Activated CD4-positive, alpha-beta T cell treated with anti-CD3 and anti-CD28 coated beads, Interleukin-2, amount 50 U/mL, for 1 hour (primary cell): ENCODE results near the gene WDR48.
A peak's percentile ranks its signal among the peaks of the same experiment; 100 is the strongest.

Experiments
- DNase-seq: peaks from one replicate; pipeline ENCODE4 v3.0.0-alpha.2; 2020

WDR48 gene

GRCh38 chr3:39125841-39126500 lies 74.2 kb downstream of the WDR48 start:
- no peak for DNase-seq

DNA sequence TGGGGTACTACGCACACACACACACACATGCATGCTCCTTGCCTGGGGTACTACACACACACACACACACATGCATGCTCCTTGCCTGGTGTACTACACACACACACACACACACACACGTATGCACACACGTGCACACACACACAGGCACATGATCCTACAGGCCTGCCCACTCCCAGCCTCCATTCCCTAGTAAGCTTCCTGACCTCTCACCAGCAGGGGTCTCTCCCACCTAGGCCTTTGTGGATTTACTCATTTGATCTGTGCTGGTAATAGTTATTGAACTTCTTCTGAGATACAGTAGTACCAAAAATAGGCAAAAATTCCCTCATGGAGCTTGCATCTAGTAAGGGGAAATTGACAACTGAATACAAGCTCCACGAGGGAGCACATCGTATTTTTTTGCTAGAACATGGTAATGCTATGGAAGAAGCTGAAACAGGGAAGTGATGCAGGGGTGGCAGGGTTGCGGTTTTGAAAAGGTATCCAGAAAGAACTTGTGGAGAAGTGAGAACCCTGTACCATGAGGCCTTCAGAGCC lies 74.8 kb downstream of the WDR48 start:
- DNase-seq = peak; percentile 35

DNA sequence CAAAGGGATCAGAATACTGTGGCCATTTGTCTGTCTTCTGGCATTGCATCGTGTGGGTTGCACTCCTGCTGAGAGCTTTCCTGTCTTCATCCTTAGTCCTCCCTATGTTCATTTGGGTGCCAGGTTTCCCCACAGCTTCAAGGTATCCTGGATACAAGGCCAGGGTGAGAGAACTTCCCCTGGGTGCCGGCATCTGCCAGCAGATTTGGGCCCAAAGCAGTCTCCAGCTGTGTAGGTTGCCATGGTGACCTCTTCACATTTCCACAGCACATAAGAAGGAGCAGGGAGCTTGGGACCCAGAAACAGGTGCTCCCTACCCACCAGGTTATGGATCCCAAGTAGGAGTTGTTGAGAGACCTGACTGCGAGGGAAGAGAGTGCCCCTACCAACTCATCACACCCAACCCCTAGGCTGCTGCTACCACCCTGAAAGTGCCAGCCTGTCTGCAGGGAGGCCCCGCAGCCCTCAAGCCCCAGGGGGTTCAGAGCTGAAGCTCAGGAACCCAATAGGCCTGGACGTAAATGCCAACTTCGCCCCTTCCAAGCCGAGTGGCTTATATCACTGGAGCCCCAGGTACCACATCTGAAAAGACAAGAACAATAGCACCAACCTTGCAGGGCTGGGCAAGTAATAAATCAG lies 75.6 kb downstream of the WDR48 start:
- DNase-seq = no peak

GRCh38 chr3:39127908-39128304 lies 76.1 kb downstream of the WDR48 start:
- no peak for DNase-seq

DNA sequence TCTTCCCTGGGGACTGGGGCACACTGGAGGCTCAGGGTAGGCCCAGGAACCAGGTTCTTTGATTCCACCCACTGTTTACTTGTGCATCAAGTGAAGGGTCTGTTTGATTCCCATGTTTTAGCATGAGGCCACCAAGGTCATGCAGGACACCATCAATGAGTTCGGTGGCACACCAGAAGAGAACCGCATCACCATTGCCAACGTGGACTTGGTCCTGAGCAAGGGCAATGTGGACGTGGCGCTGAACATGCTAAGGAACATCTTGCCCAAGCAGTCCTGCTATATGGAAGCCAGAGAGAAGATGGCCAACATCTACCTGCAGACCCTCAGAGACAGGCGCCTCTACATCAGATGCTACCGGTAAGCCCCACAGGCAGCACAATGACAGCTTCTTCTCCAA lies 77.1 kb downstream of the WDR48 start:
- DNase-seq = no peak

- no peak for DNase-seq
Measured at GRCh38 chr3:39130026-39130425, 78.2 kb downstream of the WDR48 start.

DNA sequence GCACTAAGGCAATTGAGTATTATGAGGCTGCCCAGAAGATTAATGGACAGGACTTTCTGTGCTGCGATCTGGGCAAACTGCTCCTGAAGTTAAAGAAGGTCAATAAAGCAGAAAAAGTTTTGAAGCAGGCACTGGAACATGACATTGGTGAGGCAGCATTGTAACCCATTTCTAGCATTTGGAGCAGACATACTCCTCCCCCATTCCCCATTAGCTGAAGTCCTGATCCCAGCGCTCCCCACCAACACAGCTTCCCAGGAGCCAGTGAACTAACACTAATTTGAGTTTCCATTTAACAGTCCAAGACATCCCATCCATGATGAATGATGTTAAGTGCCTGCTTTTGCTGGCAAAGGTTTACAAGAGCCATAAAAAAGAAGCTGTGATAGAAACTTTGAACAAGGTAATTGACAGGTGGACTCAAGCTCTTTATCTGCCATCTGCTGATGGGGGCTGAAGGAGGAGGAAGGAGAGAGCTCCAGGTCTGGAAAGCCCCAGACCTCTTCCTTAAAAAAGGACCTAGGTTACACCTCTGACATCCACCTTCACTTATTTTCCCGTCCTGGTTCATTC lies 79.0 kb downstream of the WDR48 start:
- DNase-seq = no peak

DNA sequence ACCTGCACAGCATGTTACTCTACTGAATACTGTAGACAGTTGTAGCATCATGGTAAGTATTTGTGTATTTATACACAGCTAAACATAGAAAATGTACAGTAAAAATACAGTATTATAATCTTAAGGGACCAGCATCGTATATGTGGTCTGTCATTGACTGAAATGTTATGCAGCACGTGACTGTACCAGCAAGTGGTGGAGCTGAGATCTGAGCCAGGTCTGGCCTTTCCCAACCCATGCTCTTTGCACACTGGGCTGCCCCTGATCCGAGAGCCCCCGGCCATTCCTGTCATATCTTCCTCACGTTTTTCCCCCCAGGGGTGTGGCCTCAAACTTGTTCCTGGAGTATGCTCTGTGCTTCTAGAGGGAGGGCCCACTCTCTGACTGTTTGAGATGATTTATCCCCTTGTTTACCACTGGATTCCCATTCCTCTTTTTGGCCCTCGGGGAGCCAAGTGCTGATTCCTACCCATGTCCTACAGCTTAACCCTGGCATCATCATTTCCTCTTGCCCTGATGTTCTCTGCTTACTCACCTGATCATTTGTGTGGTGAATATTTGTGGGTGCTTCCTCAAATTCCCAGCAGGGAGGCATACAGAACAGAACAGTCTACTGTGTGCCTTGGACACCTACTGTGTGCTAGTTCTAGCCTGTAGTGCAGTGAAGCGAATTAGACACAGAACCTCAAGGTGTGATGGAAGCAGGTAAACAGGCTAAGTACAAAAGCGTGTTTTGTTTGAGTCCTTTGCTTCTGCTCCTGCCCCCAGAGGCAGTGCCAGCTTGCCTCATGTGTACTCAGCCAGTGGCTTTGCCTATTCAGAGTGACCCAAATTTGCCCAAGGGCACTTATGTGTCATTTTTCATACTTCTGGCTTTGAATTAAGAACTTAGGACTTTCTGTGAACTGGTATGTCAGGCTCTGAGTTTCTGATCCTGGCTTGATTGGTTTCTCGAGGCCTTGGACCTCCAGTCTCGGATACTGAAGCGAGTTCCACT lies 80.6 kb downstream of the WDR48 start:
- DNase-seq = no peak

DNA sequence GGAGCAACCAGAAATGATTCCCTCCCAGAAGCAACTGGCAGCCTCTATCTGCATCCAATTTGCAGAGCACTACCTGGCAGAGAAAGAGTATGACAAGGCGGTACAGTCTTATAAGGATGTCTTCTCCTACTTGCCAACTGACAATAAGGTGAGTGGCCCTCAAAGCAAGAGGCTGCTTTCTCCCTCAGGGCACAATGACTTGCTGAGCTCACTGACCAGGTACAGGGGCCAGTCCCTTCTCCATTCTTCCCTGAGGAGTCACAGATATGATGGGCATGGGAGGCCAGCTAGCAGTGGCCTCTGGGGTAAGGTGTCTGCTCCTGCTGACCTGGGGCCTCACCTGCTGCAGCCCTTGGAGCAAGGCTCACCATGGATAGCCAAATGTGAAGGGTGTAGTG lies 81.3 kb downstream of the WDR48 start:
- DNase-seq = no peak

DNA sequence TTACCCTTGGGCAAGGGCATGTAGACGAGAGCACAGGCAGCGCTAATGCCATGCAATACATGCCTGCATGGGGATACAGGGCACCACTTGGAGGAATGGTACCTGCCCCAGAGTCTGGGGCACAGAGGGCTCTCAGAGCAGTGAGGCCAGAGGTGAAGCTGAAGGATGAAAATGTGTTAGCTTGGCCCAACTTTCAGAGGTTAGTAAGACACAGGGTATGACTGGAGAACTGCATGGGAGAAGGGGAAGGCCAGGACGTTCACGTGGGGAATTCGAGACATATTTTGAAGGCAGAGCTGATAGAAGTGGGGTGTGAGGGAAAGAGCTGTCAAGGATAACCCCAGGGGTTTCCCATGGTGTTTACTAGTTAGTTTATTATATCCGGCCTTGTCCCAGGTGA lies 82.0 kb downstream of the WDR48 start:
- DNase-seq = no peak

DNA sequence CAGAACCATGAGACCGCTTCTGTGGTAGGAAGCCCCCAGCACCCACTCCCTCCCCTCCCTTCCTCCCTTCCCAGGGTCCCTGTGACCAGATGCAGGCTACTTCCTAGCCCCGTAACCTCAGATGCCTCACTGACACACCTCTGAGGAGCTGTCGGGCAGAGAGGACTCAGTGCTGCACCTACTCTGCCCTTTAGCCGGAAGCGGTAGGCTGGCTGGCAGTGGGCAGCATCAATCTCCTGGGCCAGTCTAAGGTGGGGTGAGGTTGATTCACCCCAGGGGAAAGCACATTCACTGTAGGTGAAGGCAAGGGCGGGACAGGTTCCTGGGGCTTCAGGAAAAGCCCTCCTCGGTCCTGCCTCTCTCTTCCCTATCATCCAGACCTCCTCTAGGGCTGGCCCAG lies 82.5 kb downstream of the WDR48 start:
- DNase-seq = no peak

- DNase-seq = no peak
Measured at GRCh38 chr3:39135170-39135805, 83.5 kb downstream of the WDR48 start.

- DNase-seq = no peak
Measured at GRCh38 chr3:39136533-39137434, 85.0 kb downstream of the WDR48 start.

GRCh38 chr3:39137435-39137936 lies 85.7 kb downstream of the WDR48 start:
- peak; percentile 20 for DNase-seq

DNA sequence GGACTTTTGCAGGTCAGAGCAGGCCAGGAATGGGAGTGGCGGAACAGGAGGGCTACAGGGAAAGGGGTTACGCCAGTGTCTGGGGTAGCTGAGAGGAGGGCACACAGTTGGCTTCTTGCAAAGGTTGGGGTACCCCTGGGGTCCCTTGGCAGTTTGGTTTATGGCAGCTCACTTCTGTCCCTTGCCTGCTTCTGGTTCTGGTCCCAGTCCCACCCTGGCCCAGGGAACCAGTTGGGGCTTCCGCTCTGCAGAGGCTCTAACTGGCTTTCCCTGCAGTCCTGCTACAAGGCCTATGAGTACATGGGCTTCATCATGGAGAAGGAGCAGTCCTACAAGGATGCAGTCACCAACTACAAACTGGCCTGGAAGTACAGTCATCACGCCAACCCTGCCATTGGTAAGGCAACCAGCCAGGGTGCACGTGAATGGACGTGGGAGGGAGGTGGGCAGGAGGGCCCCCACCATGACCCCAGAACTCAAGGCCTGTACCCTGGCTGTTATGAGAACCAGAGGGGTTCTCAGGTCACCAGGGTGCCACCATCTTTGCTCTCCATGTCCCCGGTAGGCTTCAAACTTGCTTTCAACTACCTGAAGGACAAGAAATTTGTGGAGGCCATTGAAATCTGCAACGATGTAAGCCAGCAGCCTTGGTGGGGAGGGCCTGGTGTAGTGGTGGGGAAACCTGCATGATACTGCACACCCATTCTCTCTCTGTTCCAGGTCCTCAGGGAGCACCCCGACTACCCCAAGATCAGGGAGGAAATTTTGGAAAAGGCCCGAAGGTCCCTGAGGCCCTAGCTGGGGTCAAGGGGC lies 86.4 kb downstream of the WDR48 start:
- DNase-seq = peak; percentile 14

DNA sequence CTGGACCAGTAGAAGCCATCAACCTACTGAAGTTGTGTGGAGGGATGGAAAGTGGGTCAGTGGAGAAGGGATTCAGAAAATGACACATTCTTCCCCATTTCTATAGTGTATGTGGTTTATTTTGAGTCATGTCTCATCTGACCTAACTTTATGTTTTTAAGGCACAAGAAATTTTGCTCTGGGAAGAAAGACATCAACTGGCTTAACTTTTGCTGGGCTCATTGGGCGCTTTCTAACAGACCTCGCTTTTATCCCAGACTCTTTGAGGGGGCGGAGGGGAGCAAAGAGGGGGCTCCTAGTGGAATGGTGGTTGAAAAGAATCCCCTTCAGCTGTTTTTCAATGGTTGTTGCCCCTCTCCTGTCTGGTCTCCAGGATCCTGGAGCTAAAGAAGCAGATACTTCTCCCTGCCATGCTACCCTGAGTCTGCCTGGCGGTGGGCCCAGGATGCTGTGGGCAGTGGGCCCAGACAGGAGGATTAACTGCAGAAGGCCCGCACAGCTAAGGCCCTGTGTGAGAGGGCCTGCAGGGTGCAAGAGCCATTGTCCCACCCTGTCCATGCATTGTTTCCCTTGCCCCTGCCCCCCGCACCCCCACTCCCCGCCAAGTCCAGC lies 87.1 kb downstream of the WDR48 start:
- peak; percentile 10 for DNase-seq

DNA sequence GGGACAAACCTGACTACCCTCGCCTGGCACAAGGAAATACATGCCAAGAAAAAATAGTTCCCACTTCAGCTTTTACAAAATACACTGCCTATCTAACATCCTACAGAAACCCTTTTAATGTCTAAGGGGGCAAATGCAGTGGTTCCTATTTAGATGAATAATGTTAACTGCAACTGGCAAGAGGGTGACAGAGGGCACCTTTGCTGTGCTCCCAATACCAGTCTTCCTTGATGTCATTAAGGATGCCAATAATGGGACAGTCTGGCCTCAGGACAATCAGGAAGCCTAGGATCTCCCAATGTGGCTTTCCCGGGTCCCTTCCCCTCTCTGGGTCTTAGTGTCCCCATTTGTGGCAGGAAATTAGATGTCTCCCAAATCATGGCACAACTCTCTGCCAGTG lies 87.6 kb downstream of the WDR48 start:
- DNase-seq = no peak

GRCh38 chr3:39140341-39140971 lies 88.6 kb downstream of the WDR48 start:
- DNase-seq = no peak
